ENCODE measurements around the gene LDLRAD4. TPM values are rescaled to one million over a fixed set of nuclear protein-coding genes. Genes with fewer than 3 reads are reported as not detected.

Gene LDLRAD4
- total and polyA plus RNA-seq, 9 of the 15 experiments (the other 6 are each of a cell fraction or from before 2014, with no cell fraction given) = 0.01 TPM; not detected in 8

- TF ChIP-seq RERE (CRISPR knock-in tag; IDR thresholded peaks at IDR 0.05; ENCODE audit: borderline replicate concordance) = no peak
- no peak for TF ChIP-seq KDM1A (IDR thresholded peaks at IDR 0.05)
- TF ChIP-seq RB1 (IDR thresholded peaks at IDR 0.05; ENCODE audit: low read depth) = no peak
- peak; percentile 57; the same call in 1 of the 2 replicates for TF ChIP-seq MAFK (IDR thresholded peaks at IDR 0.05; ENCODE audit: low read length)
- TF ChIP-seq NFE2 (IDR thresholded peaks at IDR 0.05; ENCODE audit: low read depth) = peak; percentile 73
- TF ChIP-seq ATF3 (IDR thresholded peaks at IDR 0.05) = peak; percentile 78
- TF ChIP-seq ATF3 (CRISPR knock-in tag; conservative IDR thresholded peaks at IDR 0.05) = no peak
- TF ChIP-seq RAD21 (CRISPR knock-in tag; conservative IDR thresholded peaks at IDR 0.05 in 1 of 2, IDR thresholded peaks at IDR 0.05 in 1 of 2) = no peak
- TF ChIP-seq BMI1 (IDR thresholded peaks at IDR 0.05; ENCODE audit: low read length) = no peak
- peak in 1 of 2 experiments; percentile 50; a peak in 1 of 3 replicates for TF ChIP-seq CBX3 (IDR thresholded peaks at IDR 0.05; ENCODE audit: borderline replicate concordance in 1 of 2, low read length in 2 of 2)
- TF ChIP-seq CBX5 (IDR thresholded peaks at IDR 0.05; ENCODE audit: borderline replicate concordance, low read depth) = 0 out of 2 replicates have a peak, but pooled peaks have one; percentile 28
- TF ChIP-seq CHCHD3 (CRISPR knock-in tag; IDR thresholded peaks at IDR 0.05) = no peak
- no peak for TF ChIP-seq CEBPZ (IDR thresholded peaks at IDR 0.05; ENCODE audit: borderline replicate concordance, low read depth, low read length)
- peak; percentile 96 for TF ChIP-seq ZNF316 (IDR thresholded peaks at IDR 0.05)
- 0 out of 2 replicates have a peak, but pooled peaks have one; percentile 48 for TF ChIP-seq EHMT2 (IDR thresholded peaks at IDR 0.05)
- TF ChIP-seq KAT8 (IDR thresholded peaks at IDR 0.05; ENCODE audit: low read depth) = no peak
- no peak for TF ChIP-seq ZNF24 (IDR thresholded peaks at IDR 0.05)
- TF ChIP-seq TAF15 (IDR thresholded peaks at IDR 0.05; ENCODE audit: low read depth, low read length) = no peak
Observed at GRCh38 chr18:13597068-13597467, 378.5 kb downstream of the LDLRAD4 start (continued).

Measured in K562 (cell line).